ENCODE measurements around the gene ZNF48. TPM values are rescaled to one million over a fixed set of nuclear protein-coding genes. Genes with fewer than 3 reads are reported as not detected.

ZNF48 gene
- polyA plus RNA-seq, 1 donor, result 6.4 TPM

GRCh38 chr16:30444231-30445148 lies 49.3 kb downstream of the ZNF48 start:
- peaks cover 39% of the 10 kb centered on the region for H3K4me1 ChIP-seq (ENCODE audit: control insufficient read depth, insufficient read depth, low read length)
- no peak for DNase-seq
- H3K4me3 ChIP-seq (ENCODE audit: low read length), result peak overlapping the region; percentile 82

GRCh38 chr16:30445149-30445407 lies 49.9 kb downstream of the ZNF48 start:
- Histone ChIP-seq H3K36me3 (ENCODE audit: control insufficient read depth, insufficient read depth, low read length) (peaks cover 12% of the 10 kb centered on the region), H3K4me1 (ENCODE audit: control insufficient read depth, insufficient read depth, low read length) (peaks cover 39% of the 10 kb centered on the region), H3K27ac (ENCODE audit: low read length) (peak overlapping the region; percentile 98), H3K27me3 (ENCODE audit: control insufficient read depth, insufficient read depth, low read length) (no peaks in the 10 kb centered on the region), H3K4me3 (ENCODE audit: low read length) (peak overlapping the region; percentile 82), H3K9me3 (ENCODE audit: control insufficient read depth, low read depth, low read length) (peaks cover 40% of the 10 kb centered on the region)
- WGBS (ENCODE audit: insufficient coverage, low lambda C conversion rate), result no CpG with 5 or more reads among the region's 11 CpGs
- no peak for DNase-seq

More at GRCh38 chr16:30444231-30445148, 49.3 kb downstream of the ZNF48 start:
- Histone ChIP-seq H3K27ac (ENCODE audit: low read length) (peak overlapping the region; percentile 98), H3K36me3 (ENCODE audit: control insufficient read depth, insufficient read depth, low read length) (peaks cover 12% of the 10 kb centered on the region), H3K9me3 (ENCODE audit: control insufficient read depth, low read depth, low read length) (peaks cover 40% of the 10 kb centered on the region), H3K27me3 (ENCODE audit: control insufficient read depth, insufficient read depth, low read length) (no peaks in the 10 kb centered on the region)
- WGBS (ENCODE audit: insufficient coverage, low lambda C conversion rate), result no CpG with 5 or more reads among the region's 29 CpGs

- Histone ChIP-seq H3K36me3 (ENCODE audit: control insufficient read depth, insufficient read depth, low read length) (peaks cover 12% of the 10 kb centered on the region), H3K27ac (ENCODE audit: low read length) (peak within 1 kb of the TSS; percentile 98), H3K9me3 (ENCODE audit: control insufficient read depth, low read depth, low read length) (peaks cover 40% of the 10 kb centered on the region), H3K4me1 (ENCODE audit: control insufficient read depth, insufficient read depth, low read length) (peaks cover 41% of the 10 kb centered on the region), H3K4me3 (ENCODE audit: low read length) (peak within 1 kb of the TSS; percentile 82), H3K27me3 (ENCODE audit: control insufficient read depth, insufficient read depth, low read length) (no peaks in the 10 kb centered on the region)
- WGBS (ENCODE audit: insufficient coverage, low lambda C conversion rate), result no CpG with 5 or more reads among the region's 59 CpGs
- peak; percentile 95 to 99 for DNase-seq
These were observed 50.4 kb downstream of the ZNF48 start, which contains the start of gene SEPHS2 for GRCh38 chr16:30445408-30446202. Gene SEPHS2, minus strand, starts transcription at chr16:30445874. Its CDS starts 147 bp downstream, at chr16:30445727.

GRCh38 chr16:30446203-30446595 lies 51.0 kb downstream of the ZNF48 start:
- 20% methylated on average over 2 of the region's 10 CpGs for WGBS (ENCODE audit: insufficient coverage, low lambda C conversion rate)
- H3K36me3 ChIP-seq (ENCODE audit: control insufficient read depth, insufficient read depth, low read length), result peaks cover 12% of the 10 kb centered on the region
- no peaks in the 10 kb centered on the region for H3K27me3 ChIP-seq (ENCODE audit: control insufficient read depth, insufficient read depth, low read length)
- peaks cover 47% of the 10 kb centered on the region for H3K4me1 ChIP-seq (ENCODE audit: control insufficient read depth, insufficient read depth, low read length)
- DNase-seq, result no peak
- peaks cover 40% of the 10 kb centered on the region for H3K9me3 ChIP-seq (ENCODE audit: control insufficient read depth, low read depth, low read length)
- H3K4me3 ChIP-seq (ENCODE audit: low read length), result peak overlapping the region; percentile 82
- peak overlapping the region; percentile 98 for H3K27ac ChIP-seq (ENCODE audit: low read length)

GRCh38 chr16:30447512-30448226 lies 52.4 kb downstream of the ZNF48 start:
- no CpG with 5 or more reads among the region's 12 CpGs for WGBS (ENCODE audit: insufficient coverage, low lambda C conversion rate)
- peaks cover 34% of the 10 kb centered on the region for H3K9me3 ChIP-seq (ENCODE audit: control insufficient read depth, low read depth, low read length)
- peak overlapping the region; percentile 98 for H3K27ac ChIP-seq (ENCODE audit: low read length)
- no peaks in the 10 kb centered on the region for H3K27me3 ChIP-seq (ENCODE audit: control insufficient read depth, insufficient read depth, low read length)
- H3K4me1 ChIP-seq (ENCODE audit: control insufficient read depth, insufficient read depth, low read length), result peaks cover 49% of the 10 kb centered on the region
- H3K36me3 ChIP-seq (ENCODE audit: control insufficient read depth, insufficient read depth, low read length), result peaks cover 12% of the 10 kb centered on the region
- DNase-seq, result peak; percentile 76 to 94
- no peak overlapping the region for H3K4me3 ChIP-seq (ENCODE audit: low read length)

- Histone ChIP-seq H3K4me1 (ENCODE audit: control insufficient read depth, insufficient read depth, low read length) (peaks cover 60% of the 10 kb centered on the region), H3K27ac (ENCODE audit: low read length) (no peak overlapping the region), H3K4me3 (ENCODE audit: low read length) (no peak overlapping the region), H3K36me3 (ENCODE audit: control insufficient read depth, insufficient read depth, low read length) (peaks cover 5% of the 10 kb centered on the region), H3K9me3 (ENCODE audit: control insufficient read depth, low read depth, low read length) (peaks cover 22% of the 10 kb centered on the region), H3K27me3 (ENCODE audit: control insufficient read depth, insufficient read depth, low read length) (no peaks in the 10 kb centered on the region)
- DNase-seq, result no peak
- 100% methylated on average over 1 of the region's 3 CpGs for WGBS (ENCODE audit: insufficient coverage, low lambda C conversion rate)
These were observed 53.9 kb downstream of the ZNF48 start for GRCh38 chr16:30449116-30449435.

Other genes starting within 250 kb of the ZNF48 start
- 36.7 TPM for gene CORO1A, start 211.8 kb upstream of the ZNF48 start, polyA plus RNA-seq
- gene BOLA2B, start 201.8 kb upstream of the ZNF48 start, polyA plus RNA-seq, result 57.9 TPM
- gene SLX1A, start 201.5 kb upstream of the ZNF48 start, polyA plus RNA-seq, result 74.9 TPM
- gene SULT1A3, start 196.2 kb upstream of the ZNF48 start, polyA plus RNA-seq, result 46.4 TPM
- 17.6 TPM for gene NPIPB13, start 146.9 kb upstream of the ZNF48 start, polyA plus RNA-seq
- 43.5 TPM for gene CD2BP2, start 40.1 kb upstream of the ZNF48 start, polyA plus RNA-seq
- gene TBC1D10B, start 24.9 kb upstream of the ZNF48 start, polyA plus RNA-seq, result 41.5 TPM
- gene MYL11, start 20.6 kb upstream of the ZNF48 start, polyA plus RNA-seq, result 14.6 TPM
- 5.4 TPM for gene SEPTIN1, start 12.9 kb upstream of the ZNF48 start, polyA plus RNA-seq
- gene ZNF771, start 12.2 kb downstream of the ZNF48 start, polyA plus RNA-seq, result 4.0 TPM
- gene DCTPP1, start 34.6 kb downstream of the ZNF48 start, polyA plus RNA-seq, result 41.6 TPM
- 85.3 TPM for gene SEPHS2, start 50.5 kb downstream of the ZNF48 start, polyA plus RNA-seq
- 3.8 TPM for gene ITGAL, start 77.3 kb downstream of the ZNF48 start, polyA plus RNA-seq
- 53.1 TPM for gene ZNF768, start 131.1 kb downstream of the ZNF48 start, polyA plus RNA-seq
- gene ZNF747, start 139.4 kb downstream of the ZNF48 start, polyA plus RNA-seq, result 9.4 TPM
- 21.2 TPM for gene ZNF764, start 163.0 kb downstream of the ZNF48 start, polyA plus RNA-seq
- gene ZNF688, start 176.3 kb downstream of the ZNF48 start, polyA plus RNA-seq, result 15.8 TPM
- gene ZNF785, start 190.3 kb downstream of the ZNF48 start, polyA plus RNA-seq, result 22.7 TPM
- gene ZNF689, start 215.0 kb downstream of the ZNF48 start, polyA plus RNA-seq, result 8.6 TPM

All from large intestine (tissue), 3 donors.